Hematopoietic multipotent progenitor cell treated with erythropoietin and hydrocortisone succinate and interleukin-3 and kit ligand, for 4 days (in vitro differentiated cells): ENCODE measurements around the gene DLST.
A peak's percentile ranks its signal among the peaks of the same experiment; 100 is the strongest.

ENCODE experiments used
- DNase-seq: peaks from one replicate; pipeline ENCODE4 v3.0.0-alpha.2; 2015

The DLST gene

GRCh38 chr14:74860899-74861733 lies 20.6 kb upstream of the DLST start:
- DNase-seq = peak; percentile 94

- DNase-seq = no peak
These were observed 20.0 kb upstream of the DLST start for GRCh38 chr14:74861734-74862090.

GRCh38 chr14:74863274-74863673 lies 18.4 kb upstream of the DLST start:
- DNase-seq = peak; percentile 74

- DNase-seq = peak; percentile 84
These were observed 17.5 kb upstream of the DLST start for GRCh38 chr14:74864198-74864597.

- DNase-seq = no peak
These were observed 16.6 kb upstream of the DLST start for GRCh38 chr14:74865156-74865555.

- DNase-seq = no peak
These were observed 14.9 kb upstream of the DLST start for GRCh38 chr14:74866708-74867389.

GRCh38 chr14:74867673-74868072 lies 14.0 kb upstream of the DLST start:
- DNase-seq = peak; percentile 87

- no peak for DNase-seq
These were observed 13.0 kb upstream of the DLST start for GRCh38 chr14:74868739-74869138.

GRCh38 chr14:74871819-74872218 lies 9.9 kb upstream of the DLST start:
- no peak for DNase-seq

GRCh38 chr14:74875204-74875603 lies 6.5 kb upstream of the DLST start:
- no peak for DNase-seq

GRCh38 chr14:74875941-74876913 lies 5.5 kb upstream of the DLST start, which contains the start of gene PROX2:
PROX2 (minus strand) TSS chr14:74876145; CDS start chr14:74863834, 12,311 bp downstream.
- DNase-seq = peak; percentile 77

- no peak for DNase-seq
These were observed 2.1 kb upstream of the DLST start for GRCh38 chr14:74879427-74880182.

GRCh38 chr14:74882103-74882920 lies 596 bp downstream of the DLST start:
- peak; percentile 72 for DNase-seq

- DNase-seq = no peak
These were observed 4.3 kb downstream of the DLST start for GRCh38 chr14:74886001-74886400.

GRCh38 chr14:74888164-74889158 lies 6.7 kb downstream of the DLST start:
- DNase-seq = peak; percentile 93

GRCh38 chr14:74890262-74890661 lies 8.5 kb downstream of the DLST start:
- DNase-seq = no peak

GRCh38 chr14:74891870-74892269 lies 10.2 kb downstream of the DLST start:
- no peak for DNase-seq

GRCh38 chr14:74892745-74893144 lies 11.0 kb downstream of the DLST start:
- peak; percentile 38 for DNase-seq

GRCh38 chr14:74893614-74894091 lies 11.9 kb downstream of the DLST start:
- DNase-seq = peak; percentile 30

- DNase-seq = no peak
These were observed 14.7 kb downstream of the DLST start for GRCh38 chr14:74896400-74896799.
